Kidney epithelial cell (primary cell): ENCODE measurements around the gene MXD4. TPM values are rescaled to one million over a fixed set of nuclear protein-coding genes. Genes with fewer than 3 reads are reported as not detected.

Source experiments
- DNase-seq: peaks from one replicate; pipeline ENCODE4 v3.0.0-alpha.2; 2010; ENCODE audit warnings: low read depth
- H3K27me3 ChIP-seq: 2 replicates; pipeline ENCODE4 v1.6.0; 2011; ENCODE audit warnings: low read length; ENCODE audit not compliant: control insufficient read depth, insufficient read depth
- H3K36me3 ChIP-seq: 2 replicates; pipeline ENCODE4 v1.5.1; 2011; ENCODE audit warnings: low read length; ENCODE audit not compliant: control insufficient read depth, insufficient read depth
- H3K4me3 ChIP-seq: 2 replicates; pipeline ENCODE4 v1.5.1; 2011; ENCODE audit warnings: low read depth, mild to moderate bottlenecking, control low read depth, low read length
- total RNA-seq: library from RNA; depleted of rRNA; stranded (reverse); fragments of >200 nt; gene quantifications from 2 replicates; pipeline ENCODE4 v1.2.3, GENCODE V29; 2015
- TF ChIP-seq, protein P1 (sequence below): IDR thresholded peaks from 2 replicates; pipeline ENCODE4 v1.5.1; 2011; ENCODE audit warnings: mild to moderate bottlenecking, moderate library complexity, low read length, control low read depth, inconsistent platforms; ENCODE audit not compliant: insufficient read depth, poor library complexity, severe bottlenecking

MXD4 gene
- total RNA-seq, 1 donor from 2014 or later: 31.8 TPM

DNA sequence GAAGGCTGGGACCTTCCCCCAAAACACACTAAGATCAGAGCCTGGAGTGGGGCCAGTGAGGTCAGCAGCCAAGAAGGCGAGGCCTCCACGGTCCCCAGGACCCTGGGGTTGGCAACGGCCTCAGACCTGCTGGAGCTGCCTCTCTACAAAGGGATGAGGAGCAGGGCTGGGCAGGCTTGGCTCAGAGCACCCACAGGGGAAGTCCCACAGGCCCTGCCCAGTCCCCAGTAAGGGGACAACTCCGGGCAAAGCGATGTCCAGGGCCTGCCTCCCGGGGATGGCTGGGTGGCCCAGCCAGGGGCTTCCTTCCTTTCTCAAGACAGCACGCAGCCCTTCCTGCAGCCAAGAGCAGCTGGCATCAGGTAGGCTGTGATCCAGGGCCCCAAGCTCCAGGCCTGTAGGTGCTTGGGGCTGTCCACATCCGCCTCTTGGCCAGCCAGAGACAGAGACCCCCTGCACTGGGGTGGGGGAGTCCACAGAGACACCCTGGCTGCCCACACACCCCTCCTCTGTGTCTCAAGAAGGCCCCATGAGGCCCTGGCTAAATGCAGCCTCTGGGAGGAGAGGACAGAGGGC is 5.7 kb downstream of the MXD4 start:
- no peak for DNase-seq
- Histone ChIP-seq H3K36me3 (peaks cover 2% of the 10 kb centered on the region), H3K4me3 (no peak overlapping the region), H3K27me3 (no peaks in the 10 kb centered on the region)
- TF ChIP-seq, protein P1, sequence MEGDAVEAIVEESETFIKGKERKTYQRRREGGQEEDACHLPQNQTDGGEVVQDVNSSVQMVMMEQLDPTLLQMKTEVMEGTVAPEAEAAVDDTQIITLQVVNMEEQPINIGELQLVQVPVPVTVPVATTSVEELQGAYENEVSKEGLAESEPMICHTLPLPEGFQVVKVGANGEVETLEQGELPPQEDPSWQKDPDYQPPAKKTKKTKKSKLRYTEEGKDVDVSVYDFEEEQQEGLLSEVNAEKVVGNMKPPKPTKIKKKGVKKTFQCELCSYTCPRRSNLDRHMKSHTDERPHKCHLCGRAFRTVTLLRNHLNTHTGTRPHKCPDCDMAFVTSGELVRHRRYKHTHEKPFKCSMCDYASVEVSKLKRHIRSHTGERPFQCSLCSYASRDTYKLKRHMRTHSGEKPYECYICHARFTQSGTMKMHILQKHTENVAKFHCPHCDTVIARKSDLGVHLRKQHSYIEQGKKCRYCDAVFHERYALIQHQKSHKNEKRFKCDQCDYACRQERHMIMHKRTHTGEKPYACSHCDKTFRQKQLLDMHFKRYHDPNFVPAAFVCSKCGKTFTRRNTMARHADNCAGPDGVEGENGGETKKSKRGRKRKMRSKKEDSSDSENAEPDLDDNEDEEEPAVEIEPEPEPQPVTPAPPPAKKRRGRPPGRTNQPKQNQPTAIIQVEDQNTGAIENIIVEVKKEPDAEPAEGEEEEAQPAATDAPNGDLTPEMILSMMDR: no peak

- no peak for DNase-seq
- Histone ChIP-seq H3K4me3 (no peak overlapping the region), H3K27me3 (no peaks in the 10 kb centered on the region), H3K36me3 (peaks cover 2% of the 10 kb centered on the region)
- TF ChIP-seq, protein P1: no peak
These were observed 6.3 kb downstream of the MXD4 start for GRCh38 chr4:2255501-2256155.

DNA sequence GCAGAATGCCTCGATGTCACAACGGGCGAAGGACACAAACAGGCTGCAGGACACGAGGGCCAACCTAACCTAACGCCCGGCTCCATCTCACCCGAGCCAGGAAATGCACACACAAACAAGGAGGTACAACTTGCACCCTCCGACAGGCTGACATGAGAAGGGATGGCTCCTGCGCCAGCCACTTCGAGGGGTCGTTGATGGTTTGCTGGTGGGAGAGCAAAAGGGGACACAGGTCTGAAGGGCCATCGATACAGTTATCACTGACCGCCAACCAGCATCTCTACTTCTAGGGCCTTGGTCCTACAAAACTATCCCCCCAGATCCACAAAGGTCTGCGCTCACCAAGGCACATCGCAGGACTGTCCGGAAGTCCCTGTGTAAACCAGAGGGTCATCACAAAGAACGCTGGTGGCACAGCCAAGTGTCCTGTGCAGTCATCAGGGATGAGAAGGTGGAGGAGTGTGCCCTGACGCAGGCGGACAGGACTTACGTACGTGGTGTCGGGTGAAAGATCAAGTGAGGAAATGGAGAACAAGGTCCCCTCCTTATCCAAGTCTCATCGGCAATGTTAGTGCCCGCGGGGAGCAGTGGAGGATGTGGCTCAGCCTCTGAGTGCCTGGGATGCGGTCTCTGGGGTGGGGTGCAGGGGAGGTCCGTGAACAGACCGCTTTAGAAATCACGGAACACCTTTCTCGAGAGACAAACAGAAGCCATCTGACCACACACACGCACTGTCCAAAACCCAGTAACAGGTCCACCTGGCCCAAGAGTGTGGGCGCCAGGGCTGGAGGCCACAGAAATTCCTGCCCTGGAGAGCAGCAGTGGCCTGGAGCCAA is 7.0 kb downstream of the MXD4 start:
- TF ChIP-seq, protein P1: no peak
- H3K27me3 ChIP-seq: no peaks in the 10 kb centered on the region
- peaks cover 2% of the 10 kb centered on the region for H3K36me3 ChIP-seq
- no peak for DNase-seq
- no peak overlapping the region for H3K4me3 ChIP-seq

DNA sequence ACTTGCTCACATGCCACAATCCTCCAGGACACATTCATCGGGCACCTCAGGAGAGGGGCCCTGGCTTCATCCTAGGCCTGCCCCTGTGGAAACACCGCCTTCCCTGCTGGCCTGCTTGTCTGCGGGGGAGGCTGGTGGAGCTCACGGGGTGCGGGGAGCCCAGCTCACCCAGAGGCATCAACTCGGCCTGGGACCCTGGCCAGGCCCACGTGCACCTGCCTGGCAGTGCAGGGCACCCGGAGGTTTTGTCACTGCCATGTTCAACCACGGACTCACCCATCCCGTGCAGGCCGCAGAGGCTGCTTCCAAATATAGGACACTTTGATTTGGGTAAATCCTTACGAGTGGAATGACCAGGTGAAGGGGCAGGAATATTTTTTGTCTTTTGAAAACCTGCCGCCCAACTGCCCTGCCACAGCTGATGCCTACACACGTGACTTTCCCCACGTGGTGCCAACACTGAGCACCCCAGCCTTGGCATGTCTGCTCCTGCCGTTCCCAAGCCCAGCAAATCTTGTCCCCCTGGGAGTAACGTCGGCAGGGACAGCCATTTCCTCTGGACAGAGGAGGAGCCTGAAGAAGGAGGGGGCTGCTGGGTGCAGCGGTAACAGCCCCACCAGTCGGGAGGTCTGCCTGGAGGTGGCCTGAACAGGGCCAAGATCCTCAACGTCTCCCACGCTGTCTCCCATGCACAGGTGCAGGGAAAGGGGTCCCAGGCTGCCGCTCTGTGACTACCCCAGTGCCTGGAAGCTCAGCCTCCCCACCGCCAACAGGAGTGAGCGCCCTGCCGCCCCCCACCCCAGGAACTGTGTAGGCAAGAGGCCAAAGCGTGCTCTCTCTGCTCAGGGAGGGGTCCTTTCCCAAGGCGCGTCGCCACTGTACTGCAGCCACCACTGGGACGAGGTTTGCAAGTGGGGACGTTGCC is 8.5 kb downstream of the MXD4 start:
- no peak for DNase-seq
- Histone ChIP-seq H3K36me3 (peaks cover 2% of the 10 kb centered on the region), H3K4me3 (no peak overlapping the region), H3K27me3 (no peaks in the 10 kb centered on the region)
- TF ChIP-seq, protein P1: no peak

DNA sequence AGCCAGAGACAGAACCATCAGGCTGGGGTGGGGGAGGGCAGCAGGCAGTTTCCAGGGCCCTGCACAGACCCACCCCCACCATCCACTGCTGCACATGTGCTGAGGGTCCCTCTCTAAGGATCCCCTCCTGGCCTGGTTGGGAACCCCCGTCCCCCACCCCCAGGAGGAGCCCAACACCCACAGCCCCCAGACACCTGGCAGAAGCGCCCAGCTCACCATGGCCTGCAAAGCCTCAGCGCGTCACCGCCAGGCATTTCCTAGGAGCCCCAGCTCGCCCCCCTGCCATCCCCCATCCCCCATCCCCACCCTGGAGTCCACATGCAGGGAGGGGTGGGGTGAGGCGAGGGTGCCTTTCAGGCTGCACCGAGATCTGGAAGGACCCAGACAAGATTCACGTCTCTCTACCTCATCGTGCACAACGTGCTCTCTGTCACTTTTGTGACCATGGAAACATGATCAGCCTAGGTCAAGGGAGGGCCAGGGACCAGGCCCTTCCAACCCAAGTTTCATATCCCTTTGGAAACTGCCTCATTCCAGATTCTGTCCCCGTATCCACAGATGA is 9.3 kb downstream of the MXD4 start:
- no peak overlapping the region for H3K4me3 ChIP-seq
- DNase-seq: no peak
- TF ChIP-seq, protein P1: no peak
- peaks cover 2% of the 10 kb centered on the region for H3K36me3 ChIP-seq
- no peaks in the 10 kb centered on the region for H3K27me3 ChIP-seq
